Measurements from ENCODE around the gene PLIN3.

DNA sequence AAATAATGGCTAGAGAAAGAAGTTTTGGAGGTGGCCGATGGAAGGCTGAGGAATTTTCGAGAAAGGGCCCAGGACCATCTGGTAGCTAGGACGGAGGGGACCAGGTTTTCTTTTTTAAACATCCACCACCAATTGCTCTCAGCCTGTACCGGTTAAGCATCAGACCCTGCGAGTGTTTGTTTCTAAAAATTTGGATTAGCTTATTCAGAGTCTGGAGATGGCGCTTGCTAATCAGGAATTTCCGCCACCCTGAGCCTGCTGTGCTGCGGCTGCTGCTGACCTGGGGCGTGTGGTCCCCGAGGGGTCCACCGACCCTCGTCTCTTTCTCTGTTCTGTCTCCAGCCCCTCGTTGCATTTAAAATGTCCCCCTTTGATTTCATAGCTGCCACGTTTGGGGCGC, 43.8 kb upstream of the PLIN3 start:
- TF ChIP-seq POLR2A (IDR thresholded peaks at IDR 0.05) (no peak), CTCF (IDR thresholded peaks at IDR 0.05) (no peak), POLR2AphosphoS5 (IDR thresholded peaks at IDR 0.05) (no peak)

Measured in gastroesophageal sphincter (tissue), 3 donors.